HG02852 (cell line): ENCODE measurements around the gene LRRC8D.
"Not testable (repeated sequence)": the region's sequence is repeated elsewhere in the genome, so short reads cannot be mapped to it uniquely, and the experiment has no call there.

ENCODE experiments used
- ATAC-seq: cut with Tn5 transposase; IDR thresholded peaks from one replicate; pipeline ENCODE4 v1.9.1; 2021; ENCODE audit warnings: mild to moderate bottlenecking, moderate library complexity; ENCODE audit not compliant: unreplicated experiment

The LRRC8D gene

DNA sequence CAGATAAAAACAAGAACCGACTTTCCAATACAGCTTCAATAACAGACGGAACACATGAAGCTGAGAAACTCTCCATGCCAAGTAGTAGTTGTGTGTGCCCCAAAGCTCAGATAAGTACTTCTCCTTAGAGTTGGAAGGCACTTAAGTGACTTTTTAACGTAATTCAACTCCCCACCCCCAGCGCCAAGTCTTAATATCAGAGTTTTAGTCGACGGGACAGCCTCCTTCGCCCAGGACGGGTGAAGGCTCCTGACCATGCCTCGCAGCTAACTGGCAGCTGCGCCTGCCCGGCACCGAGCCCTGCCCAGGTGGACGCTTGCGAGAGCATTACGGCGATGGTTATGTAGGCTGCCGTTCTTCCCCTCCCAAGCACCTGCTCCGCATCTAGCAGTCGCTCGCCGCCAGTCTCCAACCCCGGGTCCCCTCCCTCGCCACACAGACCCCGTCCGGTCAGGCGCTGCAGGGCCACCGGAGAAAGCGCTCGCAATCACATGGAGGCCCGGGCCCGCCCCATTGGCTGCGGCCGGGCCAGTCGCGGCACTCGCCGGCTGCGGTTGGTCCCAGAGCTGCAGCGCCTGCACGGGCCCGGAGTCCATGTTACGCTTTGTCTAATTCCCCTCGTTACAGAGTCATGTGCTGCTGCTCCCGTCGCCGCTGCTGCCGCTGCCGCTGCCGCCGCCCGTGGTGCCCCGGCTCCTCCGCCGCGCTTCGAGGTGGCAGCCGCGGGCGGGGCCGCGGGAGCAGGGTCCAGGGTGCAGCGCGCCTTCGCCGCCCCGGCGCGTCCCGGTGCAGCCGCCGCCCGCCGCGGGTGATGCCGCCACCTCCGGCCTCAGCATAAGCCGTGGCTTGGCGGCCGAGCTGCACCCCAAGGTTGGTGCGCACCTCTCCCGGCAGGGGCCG lies at the start of gene LRRC8D:
Gene LRRC8D, plus strand, starts transcription at position 611 of the 900 bp plus-strand sequence. CDS start 112,037 bp downstream, outside the sequence.
- peak; percentile 83 for ATAC-seq

DNA sequence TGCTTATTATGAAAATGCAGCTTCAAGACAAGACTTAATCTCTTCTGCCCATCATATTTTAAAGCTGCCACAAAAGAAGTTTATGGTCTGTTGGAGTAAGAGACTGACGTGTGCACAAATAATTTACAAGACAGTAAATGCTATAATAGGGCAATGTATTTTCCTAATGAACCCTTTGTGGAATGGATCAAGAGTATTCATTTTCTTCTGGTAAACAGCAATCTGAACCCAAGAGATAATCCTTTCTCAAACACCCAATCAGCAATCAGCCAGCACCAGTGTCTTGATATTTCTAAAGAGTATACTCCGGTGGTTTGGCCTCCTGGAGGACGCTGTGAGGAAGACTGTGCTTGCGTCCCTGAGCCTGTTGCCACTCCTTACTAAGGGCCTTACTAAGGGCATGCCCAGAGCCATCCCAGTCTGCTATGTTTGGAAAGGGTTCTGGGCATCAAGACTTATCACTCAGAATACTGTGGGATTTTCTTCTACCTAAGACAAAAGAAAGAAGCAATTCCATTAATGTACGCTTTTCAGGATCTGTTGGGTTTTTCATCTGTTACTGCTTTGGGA lies 48.8 kb upstream of the LRRC8D start:
- ATAC-seq, result no peak

DNA sequence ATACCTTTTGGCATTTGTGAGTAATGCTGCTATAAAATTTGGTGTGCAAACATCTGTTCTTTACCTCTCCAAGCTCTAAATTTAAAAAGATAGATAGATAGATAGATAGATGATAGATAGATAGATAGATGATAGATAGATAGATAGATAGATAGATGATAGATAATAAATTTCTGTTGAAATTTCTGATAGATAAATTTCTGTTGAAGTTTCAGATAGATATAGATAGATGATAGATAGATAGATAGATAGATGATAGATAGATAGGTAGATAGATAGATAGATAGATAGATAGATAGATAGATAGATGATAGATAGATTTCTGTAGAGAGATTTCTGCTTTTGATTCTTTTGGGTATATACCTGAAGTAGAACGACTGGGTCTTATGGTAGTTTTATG lies 44.7 kb upstream of the LRRC8D start:
- not testable (repeated sequence) for ATAC-seq

DNA sequence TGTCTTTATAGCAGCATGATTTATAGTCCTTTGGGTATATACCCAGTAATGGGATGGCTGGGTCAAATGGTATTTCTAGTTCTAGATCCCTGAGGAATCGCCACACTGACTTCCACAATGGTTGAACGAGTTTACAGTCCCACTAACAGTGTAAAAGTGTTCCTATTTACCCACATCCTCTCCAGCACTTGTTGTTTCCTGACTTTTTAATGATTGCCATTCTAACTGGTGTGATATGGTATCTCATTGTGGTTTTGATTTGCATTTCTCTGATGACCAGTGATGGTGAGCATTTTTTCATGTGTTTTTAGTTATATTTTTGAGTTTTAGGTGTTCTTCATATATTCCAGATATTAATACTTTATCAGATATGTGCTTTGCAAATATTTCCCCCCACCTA lies 43.6 kb upstream of the LRRC8D start:
- not testable (repeated sequence) for ATAC-seq

DNA sequence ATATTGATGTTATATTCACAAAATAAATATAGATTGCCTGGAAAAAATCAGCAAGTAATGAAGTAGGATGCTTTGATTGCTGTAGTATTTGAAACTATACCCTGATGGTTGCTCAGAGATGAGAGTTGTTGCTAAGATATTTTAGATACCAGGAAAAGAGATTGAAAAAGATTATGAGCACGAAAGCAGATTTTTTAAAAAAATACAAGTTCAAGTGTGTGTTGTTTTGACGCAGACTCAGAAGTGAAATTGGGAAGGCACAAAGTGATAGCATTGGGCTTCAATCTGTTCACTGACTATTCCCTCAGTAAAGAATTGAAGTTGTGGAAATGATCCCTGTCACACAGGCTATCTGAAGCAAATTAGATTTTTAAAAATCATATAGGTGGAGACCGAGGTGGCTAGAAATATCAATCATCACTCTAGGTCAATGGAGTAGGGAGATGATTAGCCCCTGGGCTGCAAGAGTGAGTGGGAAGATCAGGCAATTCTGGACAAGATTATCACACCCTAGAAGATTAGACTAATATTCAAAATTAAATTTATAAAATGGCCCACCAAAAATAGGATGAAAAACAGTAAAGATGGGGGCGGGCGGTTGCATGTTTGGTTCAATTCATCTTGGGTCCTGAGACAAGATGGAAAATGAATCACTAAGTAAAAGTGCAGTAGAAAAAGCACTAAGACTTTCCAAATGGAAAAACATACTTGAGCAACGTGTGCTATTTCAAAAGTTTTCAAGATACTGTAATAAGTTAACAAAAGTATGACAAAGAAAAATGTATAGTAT lies 41.5 kb upstream of the LRRC8D start:
- ATAC-seq, result no peak

DNA sequence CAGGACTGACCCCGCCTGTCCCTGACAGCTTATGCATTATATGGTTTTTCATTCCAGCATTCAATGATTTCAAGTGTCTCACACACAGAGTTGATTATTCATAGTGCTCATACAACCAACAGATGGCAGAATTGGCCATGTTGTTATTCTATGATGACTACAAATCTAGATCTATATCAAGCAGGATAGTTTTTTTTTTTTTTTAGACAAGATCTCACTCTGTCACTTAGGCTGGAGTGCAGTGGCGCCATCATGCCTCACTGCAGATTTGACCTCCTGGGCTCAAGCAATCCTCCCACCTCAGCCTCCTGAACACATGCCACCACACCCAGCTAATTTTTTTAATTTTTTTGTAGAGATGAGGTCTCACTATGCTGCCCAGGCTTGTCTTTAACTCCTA lies 40.1 kb upstream of the LRRC8D start:
- ATAC-seq, result no peak

DNA sequence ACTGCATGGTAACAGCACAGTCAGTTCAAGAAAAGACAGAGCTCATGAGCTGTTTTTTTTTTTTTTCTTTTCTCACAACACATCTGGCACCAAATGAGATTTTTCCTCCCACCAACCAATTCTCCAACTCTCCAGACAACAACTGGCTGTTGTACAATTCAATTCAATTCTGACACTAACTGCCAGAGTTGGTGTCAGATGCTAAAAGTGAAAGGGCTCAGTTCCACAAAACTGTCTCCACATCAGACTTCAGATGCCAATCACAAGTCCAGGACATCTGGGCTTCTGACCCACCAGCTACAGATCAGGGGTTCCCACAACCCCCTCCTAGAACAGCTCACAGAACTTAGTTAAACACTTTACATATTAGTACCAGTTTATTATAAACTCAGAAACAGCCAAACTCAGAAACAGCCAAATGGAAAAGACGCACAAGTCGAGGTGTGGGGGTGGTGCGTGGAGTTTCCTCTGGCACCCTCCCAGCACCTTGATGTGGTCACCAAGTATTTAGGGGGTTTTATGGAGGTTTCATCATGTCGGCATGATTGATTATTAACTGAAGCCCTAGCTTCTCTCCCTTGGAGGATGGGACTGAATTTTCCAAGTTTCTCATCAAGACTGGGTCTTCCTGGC lies 39.2 kb upstream of the LRRC8D start:
- peak; percentile 87 for ATAC-seq

DNA sequence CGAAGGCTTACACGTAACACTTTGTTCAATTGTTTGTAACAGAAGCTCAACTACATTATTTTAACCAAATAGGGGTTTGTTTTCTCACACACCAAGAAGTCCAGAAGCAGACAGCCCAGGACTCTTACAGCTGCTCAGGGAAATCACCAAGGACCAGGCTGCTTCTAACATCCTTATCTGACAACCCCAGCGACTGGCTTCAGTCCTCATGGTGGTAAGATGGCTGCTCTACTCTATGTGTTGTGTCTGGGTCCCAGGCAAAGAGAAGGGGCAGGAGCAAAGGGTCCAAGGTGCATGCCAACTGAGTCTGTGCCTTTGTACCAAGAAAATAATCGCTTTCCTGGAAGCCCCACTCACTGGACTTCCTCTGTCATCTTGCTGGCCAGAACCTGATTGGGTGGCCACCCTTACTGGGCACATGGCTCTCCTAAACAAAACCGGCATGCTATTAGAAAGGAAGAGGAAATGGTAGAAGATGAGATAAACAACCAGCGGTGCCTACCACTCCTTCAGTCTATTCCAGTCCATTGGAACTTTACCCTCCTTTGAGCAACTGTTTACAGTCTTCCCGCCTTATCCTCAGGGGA lies 34.1 kb upstream of the LRRC8D start:
- ATAC-seq, result no peak

DNA sequence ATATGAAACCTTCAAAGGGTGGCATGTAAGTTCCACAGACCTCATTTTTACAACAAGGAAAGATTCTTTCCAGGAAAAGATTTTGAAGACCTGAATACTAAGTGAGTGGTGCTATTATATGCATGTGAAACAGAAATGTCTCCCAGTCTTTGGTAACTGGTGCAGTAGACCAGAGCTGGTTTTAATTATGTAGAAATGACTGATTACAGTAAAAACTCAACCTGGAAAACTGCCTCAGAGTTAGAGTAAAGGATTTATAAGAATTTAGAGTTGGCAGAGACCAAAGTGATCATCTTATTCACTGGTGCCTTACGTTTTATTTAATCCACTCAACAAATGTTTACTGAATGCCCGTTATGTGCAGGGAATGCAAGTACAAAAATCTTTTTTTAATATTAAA lies 30.2 kb upstream of the LRRC8D start:
- no peak for ATAC-seq

DNA sequence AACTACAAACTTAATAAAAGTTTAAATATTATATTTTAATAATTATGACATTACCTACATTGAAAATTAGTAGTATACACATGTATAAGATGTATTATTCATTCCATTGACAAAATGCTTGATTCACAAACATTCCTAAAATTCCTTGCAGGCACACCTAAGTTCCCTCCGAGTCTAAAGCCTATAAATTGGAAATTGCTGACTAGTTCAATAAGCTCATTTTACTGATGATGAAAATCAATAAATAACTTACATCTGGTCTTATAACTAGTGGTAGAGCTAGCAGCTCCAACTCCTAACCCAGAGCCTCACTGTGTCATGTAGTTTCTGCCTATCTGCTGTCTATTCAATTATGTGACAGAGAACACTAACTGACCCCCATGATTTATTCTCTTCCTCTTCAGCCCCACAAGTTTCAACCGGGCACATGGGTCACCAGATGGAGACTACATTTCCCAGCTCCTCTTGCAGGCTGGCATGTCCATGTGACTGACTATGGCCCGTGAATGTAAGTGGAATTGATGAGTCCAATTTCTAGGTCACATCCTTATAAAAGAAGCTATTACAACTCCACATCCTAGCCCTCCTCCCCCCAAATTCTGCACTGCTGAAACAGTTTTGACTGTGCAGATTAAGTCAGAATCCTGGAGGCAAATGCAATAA lies 29.6 kb upstream of the LRRC8D start:
- ATAC-seq, result no peak

DNA sequence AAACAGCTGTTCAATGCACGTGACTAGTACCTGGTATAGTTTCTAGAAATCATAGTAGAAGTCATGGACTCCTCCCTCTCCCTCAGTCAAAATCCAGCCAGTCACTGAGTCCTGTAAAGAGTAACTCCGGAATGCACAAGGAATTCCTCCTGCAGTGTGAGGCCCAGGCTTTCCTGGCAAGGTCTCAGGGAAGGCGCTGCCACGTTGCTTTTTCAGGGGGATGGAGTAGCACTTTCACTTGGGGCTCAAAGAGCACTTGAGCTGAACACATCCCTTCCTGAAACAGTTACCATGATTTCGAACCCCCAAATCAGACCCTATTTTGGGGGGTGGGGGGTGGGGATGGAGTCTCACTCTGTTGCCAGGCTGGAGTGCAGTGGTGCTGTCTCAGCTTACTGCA lies 26.4 kb upstream of the LRRC8D start:
- ATAC-seq, result no peak

DNA sequence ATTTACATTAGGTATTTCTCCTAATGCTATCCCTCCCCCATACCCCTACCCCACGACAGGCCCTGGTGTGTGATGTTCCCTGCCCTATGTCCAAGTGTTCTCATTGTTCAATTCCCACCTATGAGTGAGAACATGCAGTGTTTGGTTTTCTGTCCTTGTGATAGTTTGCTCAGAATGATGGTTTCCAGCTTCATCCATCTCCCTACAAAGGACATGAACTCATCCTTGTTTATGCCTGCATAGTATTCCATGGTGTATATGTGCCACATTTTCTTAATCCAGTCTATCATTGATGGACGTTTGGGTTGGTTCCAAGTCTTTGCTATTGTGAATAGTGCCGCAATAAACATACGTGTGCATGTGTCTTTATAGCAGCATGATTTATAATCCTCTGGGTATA lies 25.3 kb upstream of the LRRC8D start:
- ATAC-seq, result not testable (repeated sequence)

DNA sequence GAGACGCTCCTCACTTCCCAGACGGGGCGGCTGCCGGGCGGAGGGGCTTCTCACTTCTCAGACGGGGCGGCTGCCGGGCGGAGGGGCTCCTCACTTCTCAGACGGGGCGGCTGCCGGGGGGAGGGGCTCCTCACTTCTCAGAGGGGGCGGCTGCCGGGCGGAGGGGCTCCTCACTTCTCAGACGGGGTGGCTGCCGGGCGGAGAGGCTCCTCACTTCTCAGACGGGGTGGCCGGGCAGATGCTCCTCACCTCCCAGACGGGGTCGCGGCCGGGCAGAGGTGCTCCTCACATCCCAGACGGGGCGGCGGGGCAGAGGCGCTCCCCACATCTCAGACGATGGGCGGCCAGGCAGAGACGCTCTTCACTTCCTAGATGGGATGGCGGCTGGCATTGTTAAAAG lies 23.0 kb upstream of the LRRC8D start:
- not testable (repeated sequence) for ATAC-seq

DNA sequence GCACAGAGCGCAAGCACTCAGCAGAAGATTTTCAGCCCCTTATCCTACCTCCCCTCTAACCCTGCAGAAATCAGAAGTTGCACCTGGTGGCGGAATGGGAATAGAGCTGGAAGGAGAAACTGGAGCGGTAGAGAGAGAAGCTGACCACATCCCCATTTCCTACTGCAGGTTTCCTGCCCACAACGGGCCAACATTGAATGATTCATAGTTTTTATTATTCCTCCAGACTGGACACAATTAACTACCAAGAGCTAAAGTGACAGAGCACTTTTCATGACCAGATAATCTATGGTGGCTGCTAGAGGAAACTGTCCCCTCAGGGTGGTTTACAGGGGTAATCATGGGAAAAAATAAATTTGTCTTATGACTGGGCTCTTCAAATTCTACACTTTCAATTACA lies 21.3 kb upstream of the LRRC8D start:
- ATAC-seq, result no peak

DNA sequence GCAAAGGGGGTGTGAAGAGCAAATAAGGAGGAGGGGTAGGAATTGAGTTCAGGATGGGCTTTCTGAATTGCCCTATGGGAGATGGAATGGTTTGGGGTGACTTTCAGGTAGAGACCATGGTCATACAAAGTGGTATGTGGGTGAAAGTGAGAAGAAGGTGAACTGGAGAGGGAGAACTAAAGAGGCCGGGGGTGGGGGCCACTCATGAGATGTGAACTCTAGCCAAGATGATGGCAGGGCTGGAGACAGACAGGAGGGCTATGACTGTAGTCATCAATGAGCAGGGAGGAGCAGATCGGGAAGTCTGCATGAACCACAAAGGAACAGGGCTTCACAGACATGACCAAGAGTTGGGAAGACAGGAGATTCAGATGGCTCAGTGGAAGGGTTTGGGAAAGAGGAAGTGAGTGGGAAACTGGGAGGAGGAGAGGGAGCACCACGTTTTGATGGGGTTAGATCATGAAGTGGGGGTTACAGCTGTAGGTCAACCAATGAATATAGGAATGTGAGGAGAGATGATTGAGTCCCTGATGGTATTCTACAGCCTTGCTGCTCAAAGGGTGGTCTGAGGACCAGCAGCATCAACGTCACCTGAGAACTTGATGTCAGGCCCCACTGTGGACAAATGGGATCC lies 20.7 kb upstream of the LRRC8D start:
- no peak for ATAC-seq

DNA sequence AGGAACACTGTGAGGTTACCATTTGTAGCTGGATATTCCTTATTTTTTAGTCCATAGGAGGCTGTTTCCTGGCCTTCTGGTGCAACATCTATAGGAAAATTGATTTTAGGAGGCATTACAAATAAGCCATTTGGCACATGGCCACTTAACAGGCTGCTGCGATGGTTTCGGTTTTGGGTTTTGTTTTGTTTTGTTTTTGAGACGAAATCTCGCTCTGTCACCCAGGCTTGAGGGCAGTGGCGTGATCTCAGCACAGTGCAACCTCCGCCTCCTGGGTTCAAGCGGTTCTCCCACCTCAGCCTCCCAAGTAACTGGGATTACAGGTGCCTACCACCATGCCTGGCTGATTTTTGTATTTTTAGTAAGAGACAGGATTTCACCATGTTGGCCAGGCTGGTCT lies 20.1 kb upstream of the LRRC8D start:
- ATAC-seq, result no peak

DNA sequence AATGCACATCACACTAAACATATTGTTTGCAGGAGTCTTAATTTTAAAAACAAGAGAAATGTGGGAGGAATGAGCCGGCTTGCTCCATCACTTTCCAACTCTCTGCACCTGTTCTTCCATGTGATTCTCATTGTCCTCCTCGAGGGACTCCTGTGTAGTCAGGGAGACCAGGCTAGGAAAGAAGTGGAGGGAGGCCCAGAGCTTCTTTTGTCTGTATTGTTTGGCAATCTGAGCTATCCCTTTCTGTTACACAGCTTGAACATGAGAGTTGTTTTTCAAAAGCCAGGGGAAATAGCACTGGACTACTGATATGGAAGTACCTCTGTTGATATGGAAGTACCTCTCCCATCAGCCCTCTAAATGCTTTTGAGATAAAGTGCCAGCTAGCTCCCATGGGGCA lies 18.8 kb upstream of the LRRC8D start:
- no peak for ATAC-seq

DNA sequence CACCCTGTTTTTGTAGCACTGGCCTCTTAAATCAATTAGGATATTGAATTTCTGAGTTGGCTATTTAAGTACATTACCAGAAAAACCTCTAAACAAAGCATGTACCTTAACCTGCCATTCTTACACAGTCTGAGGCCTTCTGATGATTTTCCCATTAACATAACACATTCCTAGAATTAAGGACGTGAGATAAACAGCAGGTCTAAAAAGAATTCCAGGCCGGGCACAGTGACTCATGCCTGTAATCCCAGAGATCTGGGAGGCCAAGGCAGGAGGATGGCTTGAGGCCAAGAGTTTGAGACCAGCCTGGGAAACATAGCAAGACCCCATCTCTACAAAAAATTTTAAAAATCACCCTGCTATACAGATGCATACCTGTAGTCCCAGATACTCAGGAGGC lies 18.0 kb upstream of the LRRC8D start:
- no peak for ATAC-seq

DNA sequence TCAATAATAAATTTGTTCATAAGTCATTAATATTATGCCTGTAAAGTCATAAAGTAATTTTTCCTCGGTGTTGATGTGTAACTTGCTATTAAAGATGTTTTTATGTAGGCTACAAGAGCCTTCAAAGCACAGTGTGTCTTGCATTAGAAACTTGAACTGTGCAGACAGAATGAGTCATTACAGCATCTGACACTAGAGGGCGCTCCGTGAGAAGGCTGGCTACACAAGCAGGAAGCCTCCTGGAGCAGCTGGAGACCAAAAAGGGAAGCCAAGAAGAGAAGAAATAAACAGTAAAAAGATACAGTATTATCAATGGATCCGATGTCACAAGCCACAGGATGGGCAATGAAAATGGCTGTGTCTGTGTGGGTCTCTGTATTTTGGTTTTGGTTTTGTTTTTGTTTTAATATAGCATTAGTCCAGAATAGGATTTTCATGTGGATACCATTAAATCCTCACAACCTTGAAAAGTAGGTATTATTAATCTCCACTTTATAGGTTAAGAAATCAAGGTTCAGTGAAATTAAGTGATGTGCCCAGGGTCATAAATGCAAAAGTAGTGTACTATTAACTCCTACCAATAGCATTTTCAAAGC lies 16.1 kb upstream of the LRRC8D start:
- ATAC-seq, result peak; percentile 91
